Subcutaneous adipose tissue (tissue), 4 donors: ENCODE data around the gene COL15A1. TPM values are rescaled to one million over a fixed set of nuclear protein-coding genes. Genes with fewer than 3 reads are reported as not detected.

Experiments
- total RNA-seq, 4 donors: library from RNA; depleted of rRNA; stranded (reverse); fragments of >200 nt; gene quantifications; one replicate each; pipeline ENCODE4 v1.1.0, GENCODE V29; 2016
- TF ChIP-seq, protein P1 (sequence below): fragments of 450-650 bp; IDR thresholded peaks from one replicate; pipeline ENCODE4 v1.5.1; 2016; ENCODE audit warnings: low read depth, mild to moderate bottlenecking, control low read depth, antibody characterized with exemption, moderate library complexity

The COL15A1 gene
- total RNA-seq, 4 donors from 2014 or later: 21.2 to 85.5 (median 59.4) TPM

DNA sequence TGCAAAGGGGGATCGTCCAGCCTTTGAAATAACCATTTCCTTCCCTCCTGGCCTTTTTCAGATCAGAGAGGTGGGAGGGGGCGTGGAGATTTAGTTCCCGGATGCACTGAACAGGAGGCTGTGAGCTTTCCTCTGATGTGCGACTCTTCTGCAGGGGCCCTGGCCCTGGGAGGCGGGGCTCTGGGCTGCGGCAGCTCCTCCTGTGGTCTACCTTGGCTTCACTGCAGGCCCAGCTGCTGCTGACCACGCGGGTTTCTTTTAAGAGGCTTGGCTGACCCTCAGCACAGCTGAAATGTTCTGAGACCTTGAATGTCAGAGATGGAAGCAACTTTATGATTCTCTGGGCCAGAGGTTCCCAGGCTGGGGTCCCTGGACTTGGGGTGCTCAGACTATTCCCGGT is 27.0 kb upstream of the COL15A1 start:
- TF ChIP-seq, protein P1, sequence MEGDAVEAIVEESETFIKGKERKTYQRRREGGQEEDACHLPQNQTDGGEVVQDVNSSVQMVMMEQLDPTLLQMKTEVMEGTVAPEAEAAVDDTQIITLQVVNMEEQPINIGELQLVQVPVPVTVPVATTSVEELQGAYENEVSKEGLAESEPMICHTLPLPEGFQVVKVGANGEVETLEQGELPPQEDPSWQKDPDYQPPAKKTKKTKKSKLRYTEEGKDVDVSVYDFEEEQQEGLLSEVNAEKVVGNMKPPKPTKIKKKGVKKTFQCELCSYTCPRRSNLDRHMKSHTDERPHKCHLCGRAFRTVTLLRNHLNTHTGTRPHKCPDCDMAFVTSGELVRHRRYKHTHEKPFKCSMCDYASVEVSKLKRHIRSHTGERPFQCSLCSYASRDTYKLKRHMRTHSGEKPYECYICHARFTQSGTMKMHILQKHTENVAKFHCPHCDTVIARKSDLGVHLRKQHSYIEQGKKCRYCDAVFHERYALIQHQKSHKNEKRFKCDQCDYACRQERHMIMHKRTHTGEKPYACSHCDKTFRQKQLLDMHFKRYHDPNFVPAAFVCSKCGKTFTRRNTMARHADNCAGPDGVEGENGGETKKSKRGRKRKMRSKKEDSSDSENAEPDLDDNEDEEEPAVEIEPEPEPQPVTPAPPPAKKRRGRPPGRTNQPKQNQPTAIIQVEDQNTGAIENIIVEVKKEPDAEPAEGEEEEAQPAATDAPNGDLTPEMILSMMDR: no peak

DNA sequence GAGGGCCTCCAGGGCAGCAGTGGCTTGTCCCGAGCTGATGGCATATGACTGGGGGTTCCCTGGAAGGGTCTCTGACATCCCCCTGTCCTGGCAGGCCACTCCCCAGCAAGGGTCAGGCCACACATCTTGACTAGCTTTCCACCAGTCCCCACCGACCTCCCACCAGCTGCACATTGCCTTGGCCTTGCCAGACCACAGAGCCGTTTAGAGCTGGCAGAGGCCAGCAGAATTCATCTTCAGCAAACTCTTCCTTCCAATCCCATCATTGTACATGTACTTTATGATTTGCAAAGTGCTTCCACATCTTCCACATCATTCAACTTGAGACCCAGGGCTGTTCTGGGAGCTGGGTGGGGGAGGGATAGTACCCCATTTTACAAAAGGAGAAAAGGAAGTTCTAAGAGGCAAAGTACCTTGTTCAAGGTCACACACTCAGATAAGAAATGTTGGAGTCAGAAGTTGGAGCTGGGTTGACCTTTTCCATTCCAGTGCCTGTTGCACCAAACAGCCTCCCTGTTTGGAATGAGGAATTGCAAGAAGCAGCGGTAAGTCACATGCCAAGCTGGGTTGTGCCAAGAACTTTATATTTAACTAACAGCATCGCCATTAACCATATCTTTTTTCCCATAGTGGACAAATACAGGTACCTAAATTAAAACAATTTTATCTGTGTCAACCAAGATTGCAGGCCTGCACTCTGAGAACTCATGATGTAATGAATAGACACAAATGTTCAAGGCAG is 25.8 kb upstream of the COL15A1 start:
- TF ChIP-seq, protein P1: no peak

DNA sequence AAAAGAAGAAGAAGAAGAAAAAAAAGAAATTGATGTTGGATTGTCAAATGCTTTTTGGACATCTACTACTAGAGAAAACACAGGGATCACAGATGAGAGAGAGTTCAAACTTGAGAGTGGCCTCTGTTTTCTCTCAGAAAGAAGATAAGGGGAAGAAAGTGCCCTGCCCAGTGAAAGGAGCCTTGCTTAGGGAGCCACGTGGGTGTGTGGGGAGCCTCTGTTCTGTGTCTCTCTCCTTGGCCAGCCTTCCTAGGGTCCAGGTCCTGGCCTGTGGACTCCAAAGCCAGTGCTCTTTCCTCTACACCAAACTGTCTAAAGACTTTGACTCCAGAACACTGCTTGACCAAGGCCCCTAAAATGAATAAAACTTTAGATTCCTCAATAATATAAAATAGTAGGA is 22.0 kb upstream of the COL15A1 start:
- TF ChIP-seq, protein P1: no peak

DNA sequence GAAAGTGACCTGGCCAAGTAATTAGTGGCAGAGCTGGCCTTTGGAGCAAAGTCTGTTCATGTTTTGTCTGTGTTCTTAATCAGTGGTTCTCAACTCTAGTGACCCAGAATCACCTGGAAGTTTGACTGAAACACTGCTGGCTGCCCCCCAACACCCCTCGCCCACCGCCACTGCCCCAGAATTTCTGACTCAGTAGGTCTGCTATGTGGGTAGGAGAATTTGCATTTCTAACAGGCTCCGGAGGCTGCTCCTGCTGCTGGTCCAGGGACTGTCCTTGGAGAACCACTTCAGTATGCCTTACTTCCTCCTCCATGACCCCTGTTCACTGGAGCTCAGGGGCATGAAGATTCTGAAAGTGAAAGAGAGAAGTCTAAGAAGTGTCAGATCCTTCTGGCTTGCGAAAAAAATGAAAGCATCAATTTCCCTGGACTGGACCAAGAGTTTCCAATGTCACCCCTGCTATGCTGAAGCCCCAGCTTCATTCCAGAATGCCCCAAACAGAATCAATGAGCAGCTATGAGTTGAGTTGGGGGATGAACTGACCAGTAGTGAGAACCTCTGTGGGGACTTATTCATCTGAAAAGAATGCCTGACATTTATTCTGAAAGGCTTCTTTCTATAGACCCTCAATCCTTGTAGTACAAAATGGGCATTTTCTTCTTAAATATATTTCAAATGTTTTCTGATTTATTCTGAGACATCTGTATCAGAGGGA is 20.8 kb upstream of the COL15A1 start:
- TF ChIP-seq, protein P1: no peak

DNA sequence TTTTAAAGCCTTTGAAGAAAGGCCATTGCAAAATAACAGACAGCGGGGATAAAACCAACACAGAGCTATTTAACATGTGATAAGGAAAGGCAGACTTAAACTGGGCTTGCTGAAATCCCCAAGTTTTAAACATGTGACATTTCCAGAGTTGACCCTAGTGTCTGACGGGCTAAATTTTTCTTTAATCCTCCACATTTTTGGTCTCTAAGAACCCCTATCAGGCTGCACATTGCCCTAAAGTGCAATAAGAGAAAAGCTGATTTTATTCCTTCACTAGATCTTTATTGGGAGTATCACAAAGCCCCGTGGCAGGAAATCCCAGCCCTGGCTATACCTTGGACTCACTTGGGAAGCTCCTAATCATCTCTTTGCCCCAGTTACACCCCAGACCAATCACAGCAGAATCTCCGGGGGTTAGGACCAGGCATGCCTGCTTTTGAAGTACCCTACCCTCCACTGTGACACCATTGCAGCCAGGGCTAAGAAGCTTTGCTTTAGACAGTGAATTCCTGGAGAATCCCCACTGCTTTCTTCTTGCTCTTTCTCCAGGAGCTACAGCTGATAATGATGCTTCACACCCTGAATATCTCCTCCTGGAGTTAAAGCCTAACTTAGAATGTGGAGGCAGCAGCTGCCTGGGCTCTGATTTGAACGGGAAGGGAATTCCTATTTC is 20.1 kb upstream of the COL15A1 start:
- TF ChIP-seq, protein P1: no peak

DNA sequence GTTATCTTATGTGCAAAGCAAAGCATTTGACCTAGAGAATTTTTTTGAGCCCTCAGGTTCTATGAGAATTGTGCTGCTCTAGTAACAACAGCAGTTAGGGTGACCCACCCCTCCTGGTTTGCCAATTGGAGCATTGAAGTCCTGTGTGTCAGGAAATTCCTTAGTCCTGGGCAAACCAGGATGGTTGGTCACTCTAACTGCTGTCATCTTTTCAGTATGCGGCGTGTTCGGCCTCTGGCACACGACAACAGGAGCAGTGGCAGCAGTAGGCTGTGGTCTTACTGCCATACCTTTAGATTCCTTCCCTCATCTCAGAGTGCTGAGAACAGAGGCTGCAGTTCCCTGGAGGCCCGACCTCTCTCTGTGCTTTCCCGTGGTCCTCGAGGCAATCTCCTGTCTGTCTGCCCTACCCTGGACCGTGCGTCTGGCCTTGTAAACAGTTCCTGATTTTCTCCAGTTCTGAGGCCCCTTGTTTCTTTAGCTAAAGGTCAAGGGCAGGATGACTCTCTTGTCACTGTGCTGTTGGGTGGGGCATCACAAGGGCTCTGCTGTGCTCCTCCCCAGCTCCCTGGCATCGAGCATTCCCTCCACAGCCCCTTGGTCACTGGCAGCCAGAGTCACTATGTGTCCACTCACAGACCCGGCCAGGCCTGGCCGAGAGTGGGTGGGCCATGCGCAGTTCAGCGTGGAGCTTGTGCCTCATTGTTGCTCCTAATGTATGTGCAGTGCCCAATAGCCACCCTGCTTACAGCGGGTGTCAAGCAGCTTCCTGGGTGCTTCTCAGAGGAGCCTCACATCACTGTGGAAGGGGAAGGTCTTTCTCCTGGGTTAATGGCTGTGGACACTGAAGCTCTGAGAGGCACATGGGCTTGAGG is 18.5 kb upstream of the COL15A1 start:
- TF ChIP-seq, protein P1: no peak
